Measurements from ENCODE around the gene LIMA1. TPM values are rescaled to one million over a fixed set of nuclear protein-coding genes. Genes with fewer than 3 reads are reported as not detected.
A peak's percentile ranks its signal among the peaks of the same experiment; 100 is the strongest.
"Not testable (repeated sequence)": the region's sequence is repeated elsewhere in the genome, so short reads cannot be mapped to it uniquely, and the experiment has no call there.

LIMA1 gene
- total RNA-seq, 4 donors from 2014 or later: 23.9 to 62.7 (median 37.2) TPM

GRCh38 chr12:50276068-50276467, 7.3 kb downstream of the LIMA1 start:
- TF ChIP-seq EP300 (IDR thresholded peaks at IDR 0.05): no peak
- TF ChIP-seq CTCF (IDR thresholded peaks at IDR 0.05): no peak
- no peak for TF ChIP-seq POLR2AphosphoS5 (IDR thresholded peaks at IDR 0.05)
- TF ChIP-seq POLR2A (IDR thresholded peaks at IDR 0.05; ENCODE audit: low read depth): no peak
- intact Hi-C loops (cut with DNase I): no loop called here
- Histone ChIP-seq H3K4me1 (peaks cover 18 to 28% (median 24%) of the 10 kb centered on the region in 4 donors), H3K27me3 (no peaks in the 10 kb centered on the region), H3K27ac (replicated peaks in 1 of 4) (peak overlapping the region; percentile 6 to 59 (median 18)), H3K4me3 (no peak overlapping the region), H3K9me3 (no peaks in the 10 kb centered on the region), H3K36me3 (no peaks in the 10 kb centered on the region)
- 100% methylated on average over 2 of the region's 2 CpGs for WGBS
- DNase-seq (ENCODE audit: extremely low spot score): no peak

- H3K36me3 ChIP-seq: no peaks in the 10 kb centered on the region
- intact Hi-C loops (cut with DNase I): no loop called here
- H3K4me3 ChIP-seq: no peak overlapping the region
- H3K27me3 ChIP-seq: no peaks in the 10 kb centered on the region
- 50% methylated on average over 1 of the region's 1 CpG for WGBS
- peaks cover 18 to 29% (median 24%) of the 10 kb centered on the region in 4 donors for H3K4me1 ChIP-seq
- H3K9me3 ChIP-seq: no peaks in the 10 kb centered on the region
- DNase-seq (ENCODE audit: extremely low spot score): no peak
- H3K27ac ChIP-seq (replicated peaks in 1 of 4): peak overlapping the region; percentile 12 to 59 (median 30)
- TF ChIP-seq POLR2AphosphoS5 (IDR thresholded peaks at IDR 0.05) (peak in 1 of 2 donors; percentile 15), EP300 (IDR thresholded peaks at IDR 0.05) (no peak)
Observed at GRCh38 chr12:50275556-50275955, 7.8 kb downstream of the LIMA1 start.

GRCh38 chr12:50275127-50275526, 8.2 kb downstream of the LIMA1 start:
- H3K9me3 ChIP-seq; H3K27me3 ChIP-seq; H3K36me3 ChIP-seq; DNase-seq (ENCODE audit: extremely low spot score); intact Hi-C loops (cut with DNase I); H3K4me3 ChIP-seq: not testable (repeated sequence)
- WGBS: 94% methylated on average over 5 of the region's 5 CpGs
- Histone ChIP-seq H3K27ac (replicated peaks in 1 of 4) (peak overlapping the region; percentile 12 to 59 (median 30)), H3K4me1 (peaks cover 18 to 29% (median 24%) of the 10 kb centered on the region in 4 donors)

- Histone ChIP-seq H3K4me3 (peak overlapping the region; percentile 3 to 35 (median 20)), H3K36me3 (no peaks in the 10 kb centered on the region), H3K27me3 (no peaks in the 10 kb centered on the region), H3K4me1 (peaks cover 12 to 29% (median 16%) of the 10 kb centered on the region in 4 donors), H3K9me3 (no peaks in the 10 kb centered on the region), H3K27ac (replicated peaks in 1 of 4) (peak overlapping the region; percentile 55 to 66 (median 64))
- DNase-seq (ENCODE audit: extremely low spot score): no peak
- TF ChIP-seq POLR2AphosphoS5 (IDR thresholded peaks at IDR 0.05) (no peak), CTCF (IDR thresholded peaks at IDR 0.05) (no peak), POLR2A (IDR thresholded peaks at IDR 0.05; ENCODE audit: low read depth) (no peak), EP300 (IDR thresholded peaks at IDR 0.05) (no peak)
- intact Hi-C loops (cut with DNase I): no loop called here
- 58% methylated on average over 2 of the region's 2 CpGs for WGBS
Observed at GRCh38 chr12:50271724-50272247, 11.5 kb downstream of the LIMA1 start.

- Histone ChIP-seq H3K4me1 (peaks cover 0 to 16% (median 13%) of the 10 kb centered on the region in 4 donors), H3K36me3 (no peaks in the 10 kb centered on the region), H3K27me3 (no peaks in the 10 kb centered on the region), H3K9me3 (no peaks in the 10 kb centered on the region), H3K4me3 (no peak overlapping the region), H3K27ac (replicated peaks in 1 of 4) (no peak overlapping the region)
- 100% methylated on average over 2 of the region's 2 CpGs for WGBS
- TF ChIP-seq CTCF (IDR thresholded peaks at IDR 0.05) (no peak), POLR2A (IDR thresholded peaks at IDR 0.05; ENCODE audit: low read depth) (no peak), POLR2AphosphoS5 (IDR thresholded peaks at IDR 0.05) (no peak), EP300 (IDR thresholded peaks at IDR 0.05) (no peak)
- intact Hi-C loops (cut with DNase I): no loop called here
- DNase-seq (ENCODE audit: extremely low spot score): no peak
Observed at GRCh38 chr12:50268482-50268881, 14.8 kb downstream of the LIMA1 start.
